IPS-15b (cell line): ENCODE data around the gene SV2B.

Experiments
- H3K27me3 ChIP-seq: one replicate; pipeline ENCODE4 v1.6.1; 2013; ENCODE audit warnings: low read length; ENCODE audit not compliant: control insufficient read depth, insufficient read depth
- H3K36me3 ChIP-seq: one replicate; pipeline ENCODE4 v1.6.1; 2013; ENCODE audit warnings: low read length; ENCODE audit not compliant: control insufficient read depth, insufficient read depth
- H3K4me1 ChIP-seq: one replicate; pipeline ENCODE4 v1.6.1; 2013; ENCODE audit warnings: mild to moderate bottlenecking, low read length; ENCODE audit not compliant: control insufficient read depth, insufficient read depth
- H3K4me3 ChIP-seq: one replicate; pipeline ENCODE4 v1.5.1; 2013; ENCODE audit warnings: low read depth, low read length
- H3K9ac ChIP-seq: one replicate; pipeline ENCODE4 v1.6.1; 2013; ENCODE audit warnings: low read depth, mild to moderate bottlenecking, low read length
- H3K9me3 ChIP-seq: one replicate; pipeline ENCODE4 v1.6.1; 2013; ENCODE audit warnings: mild to moderate bottlenecking, low read length; ENCODE audit not compliant: control insufficient read depth, insufficient read depth

The SV2B gene, protein sequence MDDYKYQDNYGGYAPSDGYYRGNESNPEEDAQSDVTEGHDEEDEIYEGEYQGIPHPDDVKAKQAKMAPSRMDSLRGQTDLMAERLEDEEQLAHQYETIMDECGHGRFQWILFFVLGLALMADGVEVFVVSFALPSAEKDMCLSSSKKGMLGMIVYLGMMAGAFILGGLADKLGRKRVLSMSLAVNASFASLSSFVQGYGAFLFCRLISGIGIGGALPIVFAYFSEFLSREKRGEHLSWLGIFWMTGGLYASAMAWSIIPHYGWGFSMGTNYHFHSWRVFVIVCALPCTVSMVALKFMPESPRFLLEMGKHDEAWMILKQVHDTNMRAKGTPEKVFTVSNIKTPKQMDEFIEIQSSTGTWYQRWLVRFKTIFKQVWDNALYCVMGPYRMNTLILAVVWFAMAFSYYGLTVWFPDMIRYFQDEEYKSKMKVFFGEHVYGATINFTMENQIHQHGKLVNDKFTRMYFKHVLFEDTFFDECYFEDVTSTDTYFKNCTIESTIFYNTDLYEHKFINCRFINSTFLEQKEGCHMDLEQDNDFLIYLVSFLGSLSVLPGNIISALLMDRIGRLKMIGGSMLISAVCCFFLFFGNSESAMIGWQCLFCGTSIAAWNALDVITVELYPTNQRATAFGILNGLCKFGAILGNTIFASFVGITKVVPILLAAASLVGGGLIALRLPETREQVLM

DNA sequence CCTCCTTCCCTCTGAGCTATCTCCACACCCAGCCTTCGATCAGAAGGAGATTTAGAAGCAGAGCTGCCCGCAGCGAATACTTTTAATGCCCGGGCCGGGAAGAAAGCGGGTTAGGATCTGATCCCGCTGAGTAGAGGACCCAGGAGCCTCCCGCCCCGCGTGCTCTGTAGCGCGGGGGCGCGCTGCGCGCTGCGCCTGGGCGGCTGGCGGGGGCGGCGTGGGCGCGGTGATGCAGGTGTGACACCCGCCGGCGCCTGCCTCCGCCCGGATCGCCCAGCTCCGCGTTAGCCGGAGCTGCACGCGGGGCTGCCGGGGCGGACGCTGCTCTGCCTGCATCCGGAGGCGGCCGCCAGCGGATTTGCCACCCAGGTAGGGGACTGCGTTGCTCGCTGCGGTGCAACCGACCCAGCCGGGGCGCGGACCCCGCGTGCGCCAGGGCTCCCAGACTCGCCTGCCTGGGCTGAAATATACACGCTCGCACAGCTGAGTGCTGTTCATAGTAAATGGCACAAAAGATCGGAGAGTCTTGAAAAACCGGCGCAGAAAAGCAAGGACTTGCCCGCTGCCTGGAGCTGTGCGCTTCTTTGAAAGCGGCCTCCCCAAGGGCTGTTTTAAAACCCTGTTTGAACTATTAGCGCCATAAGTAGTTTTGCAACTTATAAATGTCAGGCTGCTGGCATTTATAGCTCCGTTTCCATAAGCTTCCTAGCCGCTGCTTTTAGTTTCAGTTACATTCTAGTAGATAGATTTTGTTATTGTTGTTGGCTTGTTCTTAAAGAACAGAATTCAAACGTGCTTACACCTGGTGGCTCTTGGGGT lies at the start of gene SV2B:
TSS of gene SV2B (plus strand) at position 263 of the 819 bp plus-strand sequence. CDS start 126,007 bp downstream, outside the sequence.
- Histone ChIP-seq H3K9ac (no peak within 1 kb of the TSS), H3K27me3 (peaks cover 66% of the 10 kb centered on the region), H3K4me1 (peaks cover 4% of the 10 kb centered on the region), H3K4me3 (peak within 1 kb of the TSS; percentile 56), H3K9me3 (no peaks in the 10 kb centered on the region), H3K36me3 (no peaks in the 10 kb centered on the region)

DNA sequence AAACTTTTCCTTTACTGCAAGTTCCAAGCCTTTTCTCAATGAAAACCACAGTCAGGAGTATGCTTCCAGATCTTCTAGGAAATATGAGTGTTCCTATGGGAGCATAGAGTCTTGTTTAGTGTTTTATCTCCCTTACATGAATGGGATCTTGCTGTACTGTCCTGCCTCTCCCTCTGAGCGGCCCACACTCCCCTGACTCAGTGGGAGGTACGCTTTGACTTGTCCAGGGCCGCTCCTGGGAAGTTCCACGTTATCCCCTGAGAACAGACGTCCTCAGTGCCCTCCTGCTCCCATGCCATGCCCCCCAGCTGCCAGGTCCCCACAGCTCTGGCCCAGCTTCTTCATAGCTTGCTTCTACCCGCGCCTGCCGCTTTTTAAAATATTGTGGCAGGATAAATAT lies 48.8 kb upstream of the SV2B start:
- Histone ChIP-seq H3K27me3 (no peaks in the 10 kb centered on the region), H3K4me1 (no peaks in the 10 kb centered on the region), H3K9ac (no peak overlapping the region), H3K9me3 (no peaks in the 10 kb centered on the region), H3K36me3 (no peaks in the 10 kb centered on the region), H3K4me3 (no peak overlapping the region)

DNA sequence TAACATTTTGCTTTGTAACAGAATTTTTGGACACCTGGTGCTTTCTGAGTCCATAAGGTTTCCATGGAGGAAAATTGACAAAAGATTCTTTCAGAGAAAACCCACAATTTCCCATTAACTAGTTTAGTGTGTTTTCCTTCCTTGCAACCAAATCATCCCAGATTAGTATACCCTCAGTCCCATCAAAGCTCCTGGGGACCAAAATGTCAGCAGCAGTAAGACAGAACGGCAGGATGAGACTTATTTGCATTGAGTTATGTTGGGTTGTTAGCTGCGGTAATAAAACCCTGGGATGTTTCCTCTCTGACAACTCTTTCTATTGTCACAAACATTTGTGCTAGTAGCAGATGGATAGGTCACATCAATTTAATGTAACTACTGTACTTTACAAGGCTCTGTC lies 45.2 kb upstream of the SV2B start:
- Histone ChIP-seq H3K4me3 (no peak overlapping the region), H3K9ac (no peak overlapping the region), H3K4me1 (no peaks in the 10 kb centered on the region), H3K27me3 (peaks cover 4% of the 10 kb centered on the region), H3K9me3 (no peaks in the 10 kb centered on the region), H3K36me3 (no peaks in the 10 kb centered on the region)

DNA sequence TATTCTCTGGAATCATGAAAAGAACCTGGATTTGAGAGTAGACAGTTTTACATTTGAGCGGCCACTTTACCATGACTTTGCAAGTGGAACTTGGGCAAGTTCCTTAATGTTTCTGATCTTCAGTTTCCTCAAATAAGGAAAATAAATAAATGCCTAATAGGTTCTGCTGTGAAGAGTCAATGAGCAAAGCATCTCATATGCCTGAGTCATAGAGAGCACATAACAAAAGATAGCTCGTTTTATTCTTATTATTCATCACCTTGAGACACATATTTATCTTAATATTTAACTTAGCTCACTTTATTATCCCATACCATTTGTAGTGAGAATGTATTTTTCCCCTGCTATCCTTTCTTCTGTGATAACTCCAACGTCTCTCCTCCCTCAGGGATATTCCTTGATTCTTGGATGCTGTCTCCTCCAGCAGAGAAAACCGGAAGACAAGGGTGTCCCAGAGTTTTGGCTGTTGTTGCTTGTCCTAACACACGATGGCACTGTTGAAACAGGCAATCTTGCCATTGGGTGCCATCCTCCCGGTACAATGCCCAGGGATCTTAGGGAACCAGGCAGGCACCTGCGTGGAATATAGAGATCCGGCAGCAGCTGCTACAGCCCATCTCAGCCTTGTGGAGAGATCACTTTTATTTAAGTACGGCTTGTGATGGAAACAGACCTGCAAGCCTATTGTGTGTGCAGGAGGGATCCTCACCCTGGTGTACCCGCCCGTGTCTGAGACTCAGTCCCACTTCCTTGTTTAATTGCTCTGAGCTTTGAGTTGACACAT lies 44.3 kb upstream of the SV2B start:
- H3K9ac ChIP-seq: no peak overlapping the region
- H3K36me3 ChIP-seq: no peaks in the 10 kb centered on the region
- no peaks in the 10 kb centered on the region for H3K9me3 ChIP-seq
- peaks cover 4% of the 10 kb centered on the region for H3K27me3 ChIP-seq
- no peaks in the 10 kb centered on the region for H3K4me1 ChIP-seq
- no peak overlapping the region for H3K4me3 ChIP-seq

DNA sequence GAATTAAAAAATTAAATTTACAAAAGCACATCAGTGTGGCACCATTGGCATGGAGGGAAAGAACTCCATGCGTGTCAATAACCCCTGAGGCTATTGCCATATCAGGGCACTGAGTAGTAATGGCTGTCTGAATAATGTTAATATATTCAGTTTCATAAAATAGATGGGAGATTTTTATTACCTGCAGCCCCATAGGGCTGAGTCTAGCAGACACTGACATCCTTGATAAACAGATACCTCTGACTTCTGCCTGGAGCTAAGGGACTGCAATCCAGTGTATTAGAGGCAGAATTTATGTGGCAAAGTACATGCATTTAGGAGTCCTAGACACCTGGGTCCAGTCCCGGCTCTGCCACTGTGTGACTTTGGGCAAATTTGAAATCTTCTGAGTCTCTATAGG lies 38.8 kb upstream of the SV2B start:
- H3K9me3 ChIP-seq: no peaks in the 10 kb centered on the region
- peaks cover 4% of the 10 kb centered on the region for H3K27me3 ChIP-seq
- H3K36me3 ChIP-seq: no peaks in the 10 kb centered on the region
- no peaks in the 10 kb centered on the region for H3K4me1 ChIP-seq
- no peak overlapping the region for H3K9ac ChIP-seq
- no peak overlapping the region for H3K4me3 ChIP-seq

DNA sequence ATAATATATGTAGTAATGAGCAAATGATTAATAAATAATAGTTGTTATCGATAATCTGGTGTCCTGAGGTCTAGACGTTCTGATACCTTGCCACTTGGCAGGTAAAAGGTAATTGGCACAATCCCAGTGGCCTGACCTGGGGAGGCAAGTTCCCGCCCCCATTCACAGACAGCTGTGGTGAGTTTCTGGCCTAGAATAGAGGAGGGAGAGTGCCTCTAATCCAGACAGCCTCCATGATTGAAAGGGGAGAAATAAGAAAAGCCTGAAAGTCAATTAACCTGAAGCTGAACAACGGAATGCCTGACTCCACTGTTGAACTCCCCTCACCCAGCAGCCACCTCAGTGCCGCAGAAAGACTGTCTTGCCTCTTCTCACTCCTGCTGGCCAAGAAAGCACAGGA lies 38.1 kb upstream of the SV2B start:
- H3K9ac ChIP-seq: no peak overlapping the region
- H3K36me3 ChIP-seq: no peaks in the 10 kb centered on the region
- H3K9me3 ChIP-seq: no peaks in the 10 kb centered on the region
- H3K4me1 ChIP-seq: no peaks in the 10 kb centered on the region
- no peak overlapping the region for H3K4me3 ChIP-seq
- H3K27me3 ChIP-seq: peaks cover 2% of the 10 kb centered on the region

DNA sequence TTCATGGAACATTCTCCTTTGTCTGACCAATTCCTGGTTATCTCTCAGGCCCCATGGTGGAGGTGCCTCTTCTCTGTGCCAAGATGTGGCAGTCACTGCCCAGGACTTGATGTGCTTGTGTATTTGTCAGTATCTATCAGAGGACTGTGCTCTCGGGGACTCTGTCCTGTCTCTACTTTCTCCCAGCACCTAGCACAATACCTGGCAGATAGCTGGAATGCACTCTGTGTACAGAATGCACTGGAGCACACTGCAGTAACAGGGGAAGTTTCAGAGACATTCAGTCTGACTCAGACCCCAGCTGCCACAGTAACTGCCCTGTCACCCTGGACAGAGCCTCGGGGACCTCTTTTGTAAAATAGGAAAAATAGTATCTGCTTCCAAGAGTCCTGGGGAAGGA lies 34.6 kb upstream of the SV2B start:
- H3K27me3 ChIP-seq: no peaks in the 10 kb centered on the region
- H3K9me3 ChIP-seq: no peaks in the 10 kb centered on the region
- H3K4me3 ChIP-seq: no peak overlapping the region
- no peaks in the 10 kb centered on the region for H3K4me1 ChIP-seq
- H3K9ac ChIP-seq: no peak overlapping the region
- no peaks in the 10 kb centered on the region for H3K36me3 ChIP-seq

DNA sequence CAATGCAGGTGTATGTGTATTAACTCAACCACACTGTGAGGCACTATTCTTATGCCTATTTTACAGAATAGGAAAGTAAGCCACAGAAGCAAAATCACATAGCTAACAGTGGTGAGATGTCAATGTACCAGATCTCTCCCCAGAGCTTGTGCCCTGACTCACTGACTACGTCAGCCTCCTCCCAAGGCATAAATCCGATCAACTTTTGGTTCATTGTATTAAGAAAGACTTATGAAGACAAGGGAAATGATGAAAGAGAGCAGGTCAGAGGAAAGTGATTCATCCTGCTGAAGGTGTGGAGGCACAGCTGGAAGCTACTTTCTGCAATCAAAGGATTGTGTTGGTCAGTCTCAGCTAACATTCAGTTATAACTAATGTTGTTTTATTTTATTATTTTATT lies 33.0 kb upstream of the SV2B start:
- Histone ChIP-seq H3K27me3 (no peaks in the 10 kb centered on the region), H3K36me3 (no peaks in the 10 kb centered on the region), H3K9me3 (no peaks in the 10 kb centered on the region), H3K4me3 (no peak overlapping the region), H3K4me1 (no peaks in the 10 kb centered on the region), H3K9ac (no peak overlapping the region)

DNA sequence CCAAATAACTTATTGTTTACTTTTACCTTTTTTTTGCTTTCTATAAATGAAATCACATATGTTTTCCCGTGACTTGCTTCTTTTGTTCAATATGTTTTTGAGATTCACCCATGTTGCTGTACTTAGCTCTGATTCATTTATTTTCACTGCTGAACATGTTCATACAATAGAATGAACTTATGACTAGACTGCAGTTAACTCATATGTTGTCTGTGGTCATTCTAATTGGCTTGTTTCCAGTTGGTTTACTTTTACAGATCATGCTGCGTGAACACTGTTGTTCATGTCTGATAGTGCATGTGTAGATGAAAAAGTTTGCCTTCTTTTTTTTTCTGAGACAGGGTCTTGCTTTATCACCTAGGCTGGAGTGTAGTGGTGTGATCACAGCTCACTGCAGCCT lies 31.6 kb upstream of the SV2B start:
- no peak overlapping the region for H3K9ac ChIP-seq
- no peaks in the 10 kb centered on the region for H3K4me1 ChIP-seq
- no peaks in the 10 kb centered on the region for H3K36me3 ChIP-seq
- H3K27me3 ChIP-seq: no peaks in the 10 kb centered on the region
- H3K4me3 ChIP-seq: no peak overlapping the region
- H3K9me3 ChIP-seq: no peaks in the 10 kb centered on the region

DNA sequence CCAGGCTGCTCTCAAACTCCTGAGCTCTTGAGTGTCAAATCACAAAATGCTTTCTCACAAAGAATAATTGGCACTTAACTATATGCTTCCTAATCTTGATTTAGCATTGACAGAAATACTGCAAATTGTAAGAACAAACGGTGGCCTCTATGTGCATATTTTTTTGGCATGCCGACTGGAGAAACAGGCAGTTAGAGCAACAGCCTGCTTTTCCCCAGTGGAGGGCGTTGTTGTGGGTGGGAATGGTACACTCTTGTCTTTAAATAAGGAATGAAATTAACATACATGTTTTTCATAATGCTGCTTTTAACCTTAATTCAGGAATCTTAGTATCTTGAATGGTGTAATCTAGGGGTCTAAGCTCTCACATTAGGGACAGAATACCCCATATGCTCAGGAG lies 31.1 kb upstream of the SV2B start:
- Histone ChIP-seq H3K4me3 (no peak overlapping the region), H3K27me3 (no peaks in the 10 kb centered on the region), H3K9ac (no peak overlapping the region), H3K36me3 (no peaks in the 10 kb centered on the region), H3K4me1 (no peaks in the 10 kb centered on the region), H3K9me3 (no peaks in the 10 kb centered on the region)

DNA sequence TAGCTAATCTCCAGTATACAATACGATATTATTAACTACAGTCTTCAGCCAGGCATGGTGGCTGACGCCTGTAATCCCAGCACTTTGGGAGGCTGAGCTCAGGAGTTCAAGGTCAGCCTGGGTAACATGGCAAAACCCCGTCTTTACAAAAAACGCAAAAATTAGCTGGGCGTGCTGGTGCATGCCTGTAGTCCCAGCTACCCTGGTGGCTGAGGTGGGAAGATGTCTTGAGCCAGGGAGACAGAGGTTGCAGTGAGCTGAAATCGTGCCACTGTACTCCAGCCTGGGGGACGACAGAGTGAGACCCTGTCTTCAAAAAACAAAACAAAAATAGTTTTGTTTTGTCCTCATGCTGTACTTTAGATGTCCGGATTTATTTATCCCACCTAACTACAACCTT lies 29.2 kb upstream of the SV2B start:
- H3K36me3 ChIP-seq: no peaks in the 10 kb centered on the region
- H3K9me3 ChIP-seq: no peaks in the 10 kb centered on the region
- no peaks in the 10 kb centered on the region for H3K27me3 ChIP-seq
- no peak overlapping the region for H3K9ac ChIP-seq
- H3K4me3 ChIP-seq: no peak overlapping the region
- H3K4me1 ChIP-seq: no peaks in the 10 kb centered on the region
